HG03064 (cell line): ENCODE measurements around the gene EPB41L4B.
"Not testable (repeated sequence)": the region's sequence is repeated elsewhere in the genome, so short reads cannot be mapped to it uniquely, and the experiment has no call there.

Experiments
- ATAC-seq: cut with Tn5 transposase; IDR thresholded peaks from one replicate; pipeline ENCODE4 v1.9.1; 2021; ENCODE audit warnings: low read depth; ENCODE audit not compliant: unreplicated experiment

EPB41L4B gene

DNA sequence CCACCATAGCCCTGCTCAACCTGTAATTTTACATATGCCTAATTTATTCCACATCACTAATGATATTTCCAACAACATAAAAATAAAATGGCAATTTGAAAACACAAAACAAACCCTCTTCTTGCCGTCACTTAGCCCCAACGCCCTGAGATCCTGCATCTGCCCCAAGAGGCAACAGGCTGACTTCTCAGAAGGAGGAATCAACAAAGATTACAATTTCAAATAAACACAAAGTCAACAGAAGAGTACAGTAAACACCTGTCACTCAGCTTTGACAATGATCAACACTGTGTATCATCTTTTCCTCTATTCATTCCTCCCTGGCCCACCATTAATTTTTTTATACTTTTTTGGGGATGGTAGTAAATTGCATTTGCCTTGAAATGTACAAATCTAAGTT lies 19.8 kb downstream of the EPB41L4B start:
- no peak for ATAC-seq

DNA sequence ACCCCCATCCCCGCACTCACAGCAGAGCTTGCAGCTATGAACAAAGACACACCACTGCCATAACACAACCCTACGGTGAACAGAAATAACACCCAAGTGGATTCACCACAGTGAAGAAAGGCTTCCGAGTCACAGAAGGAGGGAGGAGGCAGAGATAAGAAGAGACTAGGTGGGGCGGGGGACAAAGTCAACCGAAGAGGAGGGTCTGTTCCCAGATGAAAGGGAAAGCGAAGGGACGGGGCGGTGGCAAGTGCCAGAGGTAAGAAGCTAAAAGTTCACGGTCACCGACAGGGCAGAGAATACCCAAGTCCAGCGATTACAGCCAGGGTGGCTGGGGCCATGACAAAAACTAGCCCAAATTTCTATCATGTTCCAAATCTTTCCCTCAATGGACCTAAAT lies 21.0 kb downstream of the EPB41L4B start:
- no peak for ATAC-seq

DNA sequence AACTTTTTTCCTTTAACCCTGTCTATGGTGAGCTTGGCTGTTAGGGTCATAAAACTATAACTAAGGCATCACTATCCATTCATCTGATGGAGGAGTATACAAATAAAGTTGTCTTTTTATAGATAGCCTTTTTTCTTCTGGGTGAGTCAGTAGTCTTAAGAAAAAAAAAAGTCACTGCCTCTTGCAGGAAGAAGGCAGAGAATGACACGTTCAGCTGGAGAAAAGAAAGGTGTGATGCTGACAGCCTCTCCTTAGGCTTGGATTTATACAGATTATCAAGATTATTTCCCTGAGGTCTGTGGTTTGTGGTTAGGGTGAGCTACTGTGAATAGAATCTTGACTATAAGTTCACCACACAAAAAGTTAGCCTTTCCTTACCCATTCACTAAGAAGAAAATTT lies 23.0 kb downstream of the EPB41L4B start:
- no peak for ATAC-seq

DNA sequence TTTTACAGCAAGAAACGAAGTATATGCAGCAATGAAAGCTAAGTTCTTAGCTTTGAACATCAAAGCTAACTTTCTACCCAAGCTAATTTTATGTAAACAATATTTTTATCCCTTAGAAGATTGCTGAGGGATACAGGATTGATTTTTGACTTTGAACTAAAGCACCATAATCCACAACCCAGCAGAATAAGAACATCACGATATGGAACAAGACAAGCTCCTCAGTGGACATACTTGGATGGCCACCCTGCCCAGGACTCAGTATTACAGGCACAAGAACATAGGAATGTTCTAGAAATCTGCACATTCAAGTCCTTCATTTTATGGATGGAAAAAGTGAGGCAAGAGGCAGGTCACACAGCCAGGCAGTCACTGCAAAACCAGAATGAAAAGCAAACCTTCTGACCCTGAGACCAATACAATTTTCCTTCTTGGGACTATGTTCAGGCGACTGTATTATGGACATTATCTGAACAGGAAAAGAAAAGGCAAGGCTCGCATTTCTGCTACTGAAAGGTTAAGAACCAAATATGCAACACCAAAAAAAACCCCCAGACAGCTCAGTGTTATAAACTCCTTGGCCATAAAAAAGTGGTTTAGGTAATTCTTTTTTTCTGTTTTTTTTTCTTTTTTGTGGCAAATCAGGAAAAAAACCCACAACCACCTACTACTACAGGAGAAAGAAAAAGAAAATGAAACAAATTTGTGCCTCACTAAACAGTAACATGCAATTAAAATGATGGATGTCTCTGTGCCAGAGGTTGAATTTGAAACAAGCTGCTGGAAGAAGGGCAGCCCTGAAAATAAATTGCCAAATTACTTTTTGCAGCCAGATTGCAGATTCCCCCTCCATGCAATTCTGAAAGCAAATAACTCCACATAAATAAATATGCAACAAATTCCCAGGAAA lies 25.4 kb downstream of the EPB41L4B start:
- ATAC-seq = no peak

DNA sequence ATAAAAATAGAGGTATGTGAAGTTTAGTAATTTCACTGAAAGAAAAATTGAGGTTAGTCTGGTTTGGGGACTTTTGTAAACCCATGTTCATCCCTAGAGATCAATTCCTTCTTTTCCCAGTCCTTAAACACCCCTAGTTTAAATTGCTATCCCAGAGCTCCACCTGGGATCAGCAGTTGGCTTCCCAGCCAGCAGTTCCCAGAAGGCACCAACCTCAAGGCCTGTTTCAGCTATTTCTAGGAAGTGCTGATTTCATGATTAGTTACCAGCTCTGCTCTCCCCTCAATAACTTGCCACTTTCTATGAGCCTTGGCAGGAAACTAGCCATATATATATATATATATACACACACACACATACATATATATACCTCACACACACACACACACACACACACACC lies 30.5 kb downstream of the EPB41L4B start:
- no peak for ATAC-seq

DNA sequence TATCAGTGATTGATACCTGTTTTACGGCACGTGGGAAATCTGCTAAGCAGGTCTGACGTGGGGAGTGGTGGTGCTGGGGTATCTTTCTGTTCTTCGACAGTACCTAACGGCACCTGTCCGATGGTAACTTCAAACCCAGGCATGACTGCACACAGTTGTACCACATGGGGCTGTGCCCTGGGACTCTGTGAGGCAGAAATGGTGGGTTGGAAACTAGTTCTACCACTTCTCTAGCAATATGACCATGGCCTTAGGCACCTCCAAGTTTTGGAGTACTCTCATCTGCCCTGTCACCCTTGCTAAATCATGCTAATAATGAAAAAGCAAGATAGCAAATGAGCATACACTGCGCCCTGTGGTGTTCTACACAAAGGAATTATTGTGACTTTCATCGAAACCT lies 30.9 kb downstream of the EPB41L4B start:
- no peak for ATAC-seq

DNA sequence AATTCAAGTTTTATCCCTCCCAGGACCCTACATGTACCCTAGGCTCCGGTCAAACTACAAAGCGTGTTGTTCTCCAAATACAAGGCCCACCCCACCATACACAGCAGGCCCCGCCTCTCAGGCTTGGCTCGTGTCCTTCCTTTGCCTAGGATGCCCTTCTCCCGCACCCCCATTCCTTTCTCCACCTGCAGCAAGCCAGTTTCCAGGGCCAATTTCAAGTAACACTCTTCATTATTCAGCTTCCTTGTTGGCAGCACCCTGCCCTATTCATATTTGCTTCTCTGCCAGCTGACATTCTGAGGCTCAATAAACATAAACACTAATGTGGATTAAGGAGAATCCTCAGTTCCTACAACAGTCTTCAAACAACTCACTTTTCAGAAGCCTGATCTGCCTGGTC lies 31.7 kb downstream of the EPB41L4B start:
- ATAC-seq = no peak

DNA sequence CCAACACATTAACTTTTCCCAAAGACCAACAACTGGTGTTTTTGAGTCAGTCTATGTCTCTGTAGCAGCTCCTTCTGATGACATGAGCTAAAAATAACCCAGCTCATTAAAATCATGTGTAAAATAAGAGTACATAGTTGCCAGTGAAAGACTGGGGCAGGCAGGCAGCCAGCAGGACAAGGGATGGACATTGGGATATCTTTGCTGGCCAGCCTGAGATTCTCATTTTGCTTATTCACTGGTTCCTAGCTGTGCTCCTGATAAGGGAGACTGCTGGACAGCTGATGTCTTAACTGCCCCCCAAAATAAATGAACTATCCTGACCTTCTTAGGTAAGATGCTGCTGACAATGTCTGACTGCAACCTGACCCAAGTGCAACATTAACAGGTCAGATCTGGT lies 33.9 kb downstream of the EPB41L4B start:
- ATAC-seq = no peak

DNA sequence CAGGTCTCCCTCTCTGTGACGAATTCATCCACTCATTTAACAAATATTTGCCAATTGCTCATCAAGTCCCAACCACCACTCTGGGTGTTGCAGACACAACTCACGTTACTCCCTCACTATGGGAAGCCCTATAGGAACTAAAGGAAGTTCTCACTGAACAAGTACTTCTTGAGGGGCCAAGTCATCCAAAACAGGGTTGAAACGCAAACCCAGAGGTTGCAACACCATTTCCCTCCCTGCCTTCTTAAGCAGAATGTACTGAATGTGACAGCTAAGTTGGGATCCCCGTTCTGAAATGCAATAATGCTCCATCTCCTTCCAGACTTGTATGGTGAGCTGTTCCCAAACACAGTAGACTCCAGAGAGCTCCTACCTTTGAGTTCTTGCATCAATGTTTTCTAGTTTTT lies 34.3 kb downstream of the EPB41L4B start:
- no peak for ATAC-seq

DNA sequence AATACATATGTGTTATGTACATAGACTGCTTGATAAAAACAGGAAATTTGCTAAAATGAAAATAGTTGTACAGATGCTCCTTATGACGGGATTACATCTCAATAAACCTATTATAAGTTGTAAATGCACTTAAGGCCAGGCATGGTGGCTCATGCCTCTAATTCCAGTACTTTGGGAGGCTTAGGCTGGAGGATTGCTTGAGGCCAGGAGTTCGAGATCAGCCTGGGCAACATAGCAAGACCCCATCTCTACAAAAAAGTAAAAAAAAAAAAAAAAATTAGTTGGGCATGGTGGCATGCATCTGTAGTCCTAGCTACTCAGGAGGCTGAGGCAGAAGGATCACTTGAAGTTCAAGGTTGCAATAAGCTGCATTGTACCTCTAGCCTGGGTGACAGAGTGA lies 37.2 kb downstream of the EPB41L4B start:
- ATAC-seq = not testable (repeated sequence)

DNA sequence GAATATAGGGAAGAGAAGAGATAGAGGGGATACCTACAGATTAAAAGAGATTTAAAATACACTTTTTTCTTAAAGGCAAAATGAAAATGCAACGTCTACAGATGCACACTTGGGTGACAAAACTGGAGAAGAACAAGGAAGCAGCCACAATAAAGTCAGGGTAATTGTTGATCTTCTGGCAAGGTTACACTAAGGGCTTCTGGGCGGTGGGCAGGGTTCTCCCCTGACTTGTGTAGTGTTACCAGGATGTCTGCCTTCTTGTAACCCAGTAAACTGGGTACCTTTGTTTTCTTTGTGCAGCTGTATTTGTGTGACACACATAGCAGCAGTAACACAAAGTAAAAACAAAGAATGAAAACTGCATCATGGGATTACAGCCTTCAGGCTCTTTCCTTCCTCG lies 37.8 kb downstream of the EPB41L4B start:
- no peak for ATAC-seq

DNA sequence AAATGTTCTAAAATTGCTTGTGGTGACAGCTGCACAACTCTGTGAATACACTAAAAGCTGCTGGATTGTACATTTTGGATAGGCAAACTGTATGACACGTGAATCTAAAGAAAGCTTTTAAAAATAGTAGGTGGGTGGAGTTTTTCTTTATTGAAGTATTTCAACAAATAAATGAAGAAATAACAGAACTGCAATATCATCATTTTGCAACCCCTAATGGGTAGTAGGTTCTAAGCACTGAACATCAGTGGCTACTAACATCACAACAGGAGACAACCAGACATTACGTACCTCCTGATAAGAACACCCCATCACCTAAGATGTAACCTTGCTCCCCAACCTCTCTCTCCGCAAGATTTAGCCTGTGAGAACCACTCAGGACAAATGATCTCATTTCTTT lies 38.6 kb downstream of the EPB41L4B start:
- ATAC-seq = no peak

DNA sequence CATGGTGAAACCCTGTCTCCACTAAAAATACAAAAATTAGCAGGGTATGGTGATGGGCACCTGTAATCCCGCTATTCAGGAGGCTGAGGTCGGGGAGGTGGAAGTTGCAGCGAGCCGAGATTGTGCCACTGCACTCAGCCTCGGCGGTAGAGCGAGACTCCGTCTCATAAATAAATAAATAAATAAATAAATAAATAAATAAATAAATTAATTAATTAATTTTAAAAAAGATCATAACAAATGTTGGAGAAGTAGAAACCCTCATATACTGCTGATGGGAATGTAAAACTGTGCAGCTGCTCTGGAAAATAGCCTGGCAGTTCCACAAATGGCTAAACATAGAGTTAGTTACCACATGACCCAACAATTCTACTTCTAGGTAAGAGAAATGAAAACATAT lies 39.3 kb downstream of the EPB41L4B start:
- ATAC-seq = no peak

DNA sequence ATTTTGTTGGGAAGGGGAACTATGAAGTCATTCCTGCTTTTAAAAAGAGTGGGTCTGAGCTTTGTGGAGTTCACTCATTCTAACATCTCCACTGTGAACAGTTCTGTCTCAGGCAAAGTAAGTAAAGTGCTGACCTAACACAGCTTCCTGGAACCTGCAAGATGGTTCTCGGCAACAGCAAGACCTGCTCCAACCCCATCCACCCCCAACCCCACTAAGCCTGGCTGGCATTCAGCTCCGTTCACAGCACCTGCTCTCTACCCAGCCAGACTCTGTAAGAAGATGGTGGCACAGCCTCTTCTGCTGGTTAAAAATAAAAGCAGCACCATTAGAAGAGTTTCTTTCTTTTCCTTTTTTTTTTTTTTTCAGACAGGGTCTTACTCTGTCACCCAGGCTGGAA lies 42.0 kb downstream of the EPB41L4B start:
- no peak for ATAC-seq

DNA sequence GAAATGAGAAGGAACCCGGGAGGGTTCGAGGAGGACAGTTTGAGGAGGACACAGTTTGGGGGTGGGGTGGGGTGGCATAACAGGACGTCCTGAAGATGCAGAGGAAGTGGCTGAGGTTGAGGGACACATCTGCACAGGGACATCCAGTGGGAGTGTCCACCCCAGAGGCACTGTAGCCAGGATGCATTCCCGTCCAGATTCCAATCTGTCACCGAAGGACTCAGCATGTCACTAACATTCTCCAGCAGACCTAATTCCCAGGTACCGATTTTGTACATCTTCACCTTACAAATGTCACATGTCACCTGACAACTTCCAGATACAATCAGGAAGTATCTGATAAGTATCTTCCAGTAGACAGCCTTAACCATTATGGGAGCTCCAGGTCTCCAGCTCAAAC lies 42.6 kb downstream of the EPB41L4B start:
- no peak for ATAC-seq

DNA sequence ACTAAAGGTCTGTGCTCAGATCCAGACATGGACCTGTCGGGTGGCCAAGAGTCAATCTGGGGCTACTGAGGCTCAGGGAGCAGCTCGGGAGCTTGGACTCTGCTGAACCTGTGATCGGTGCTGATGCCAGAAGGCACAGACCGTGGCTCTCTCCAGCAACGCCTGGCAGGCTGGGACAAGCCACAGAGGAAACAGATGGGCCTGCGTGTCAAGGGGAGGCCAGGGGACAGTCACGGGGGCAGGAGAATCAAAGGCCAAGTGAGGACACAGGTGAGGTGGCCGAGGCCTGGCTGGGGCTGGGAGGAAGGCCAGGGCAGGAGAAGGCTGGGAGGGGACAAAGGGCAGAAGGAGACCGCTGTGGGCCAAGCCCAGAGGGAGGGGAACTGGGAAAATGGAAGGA lies 43.4 kb downstream of the EPB41L4B start:
- ATAC-seq = no peak

DNA sequence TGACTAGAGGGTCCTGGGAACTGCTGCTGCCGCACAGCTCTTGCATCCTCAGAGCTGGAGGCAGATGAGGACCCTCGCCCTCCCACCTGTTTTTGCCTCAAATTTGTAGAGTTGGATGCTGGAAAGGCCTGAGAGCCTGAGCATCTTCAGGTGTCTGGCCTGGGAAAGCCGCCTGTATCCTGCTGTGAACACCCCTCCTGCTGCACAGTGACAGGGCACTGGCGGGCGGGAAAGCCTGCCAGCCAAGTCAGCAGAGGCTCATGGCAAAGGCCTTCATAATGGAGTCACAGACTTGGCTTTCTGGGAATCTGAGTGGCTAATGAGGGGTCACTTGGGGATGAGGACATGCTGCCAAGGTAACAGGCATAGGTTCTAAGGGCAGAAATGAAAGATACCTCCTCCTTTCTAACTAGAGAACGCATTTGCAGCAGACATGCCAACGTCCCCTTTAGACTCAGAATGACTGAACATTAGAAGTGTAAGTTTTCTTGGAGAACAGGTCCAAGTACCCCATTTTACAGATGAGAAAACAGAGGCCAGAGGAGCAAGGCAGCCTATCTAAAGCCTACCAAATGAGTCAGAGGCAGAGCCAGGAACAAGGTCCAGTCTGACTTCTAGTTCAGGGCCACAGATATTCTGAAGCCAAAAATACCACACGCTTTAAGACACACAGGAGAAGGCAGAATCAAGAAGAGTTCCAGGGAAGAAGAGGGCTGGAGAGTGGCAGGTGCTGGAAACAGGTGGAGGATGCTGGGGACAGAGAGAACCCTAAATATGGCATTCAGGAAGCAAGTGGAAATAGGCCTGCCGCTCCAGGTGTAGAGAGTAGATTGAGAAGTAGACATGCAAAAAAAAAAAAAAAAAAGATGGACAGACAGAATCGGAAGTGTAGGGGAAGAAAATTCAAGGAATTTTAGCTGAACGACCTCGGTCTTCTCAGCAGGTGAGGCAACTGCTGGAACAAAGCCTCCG lies 44.1 kb downstream of the EPB41L4B start:
- no peak for ATAC-seq

DNA sequence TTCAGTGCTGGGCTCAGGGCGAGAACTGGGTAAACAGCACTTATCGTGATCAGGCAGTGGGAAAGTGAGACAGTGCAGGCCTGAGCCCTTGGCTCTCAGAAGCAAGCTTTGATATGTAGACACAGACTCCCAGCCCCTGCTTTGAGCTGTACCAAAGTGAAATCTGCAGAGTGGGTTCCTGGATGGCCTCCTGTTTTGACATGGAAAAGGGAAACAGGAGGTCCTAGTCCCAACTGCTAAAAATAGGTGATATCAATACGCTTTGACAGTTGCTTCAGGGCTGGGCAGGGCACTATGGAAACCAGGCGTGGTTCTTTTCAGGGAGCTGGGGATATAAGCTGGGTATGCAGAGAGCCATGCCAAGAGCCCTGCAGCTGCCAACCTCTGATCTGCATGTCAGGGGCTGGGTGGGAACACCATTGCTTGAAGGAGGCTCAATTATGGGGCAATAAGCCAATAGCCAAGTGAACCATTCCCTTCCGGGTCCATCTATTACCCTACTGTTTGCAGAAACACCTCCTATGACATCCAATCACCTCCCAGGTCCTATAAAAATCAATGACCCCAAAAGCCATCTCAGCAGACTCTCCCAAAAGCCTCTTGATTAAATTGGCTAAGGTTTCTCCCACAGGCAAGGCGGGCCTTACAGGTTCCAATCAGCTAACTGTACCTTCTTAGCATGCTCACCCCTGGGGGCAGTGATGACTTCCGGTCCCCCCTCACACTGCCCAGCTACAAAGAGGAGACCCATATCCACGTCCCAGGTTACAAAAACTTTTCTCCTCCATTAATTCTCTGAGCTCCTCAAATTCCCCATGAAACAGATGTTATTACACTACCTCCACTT lies 45.8 kb downstream of the EPB41L4B start:
- no peak for ATAC-seq

DNA sequence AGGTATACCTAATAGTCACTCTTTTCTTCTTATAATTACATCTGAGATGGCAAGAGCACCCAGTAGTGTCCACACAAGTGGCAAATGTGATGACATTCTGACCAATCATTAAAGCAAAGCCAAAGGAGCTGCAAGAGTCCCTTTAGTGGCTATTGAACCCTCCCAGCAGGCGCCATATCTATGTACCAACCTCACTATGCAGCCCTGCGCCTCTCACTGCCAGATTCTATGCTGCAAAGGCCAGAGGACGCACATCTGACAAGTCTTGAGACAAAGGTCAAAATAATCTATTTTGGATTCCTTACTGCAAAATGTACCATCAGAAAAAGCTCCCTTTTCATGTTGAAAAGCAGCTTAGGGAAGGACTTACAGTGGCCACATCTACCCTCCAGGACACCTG lies 47.0 kb downstream of the EPB41L4B start:
- ATAC-seq = no peak

DNA sequence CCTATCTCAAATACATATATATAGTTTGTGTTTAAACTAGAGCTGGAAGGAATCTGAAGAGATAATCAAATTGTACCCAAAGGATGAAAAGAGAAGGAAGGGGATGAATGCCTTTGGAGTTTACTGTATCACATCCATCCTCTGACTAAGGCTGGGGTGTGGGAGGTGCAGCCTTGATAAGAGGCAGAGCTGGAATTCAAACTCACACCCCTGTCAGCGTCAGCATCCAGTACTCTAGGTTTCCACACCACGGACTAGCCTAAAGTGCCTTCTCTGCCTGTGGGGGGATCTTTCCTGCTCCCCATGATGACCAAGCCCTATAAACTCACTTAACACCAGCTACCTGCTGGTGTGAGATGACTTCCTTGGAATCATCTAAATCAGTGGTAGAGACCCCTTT lies 48.1 kb downstream of the EPB41L4B start:
- no peak for ATAC-seq

DNA sequence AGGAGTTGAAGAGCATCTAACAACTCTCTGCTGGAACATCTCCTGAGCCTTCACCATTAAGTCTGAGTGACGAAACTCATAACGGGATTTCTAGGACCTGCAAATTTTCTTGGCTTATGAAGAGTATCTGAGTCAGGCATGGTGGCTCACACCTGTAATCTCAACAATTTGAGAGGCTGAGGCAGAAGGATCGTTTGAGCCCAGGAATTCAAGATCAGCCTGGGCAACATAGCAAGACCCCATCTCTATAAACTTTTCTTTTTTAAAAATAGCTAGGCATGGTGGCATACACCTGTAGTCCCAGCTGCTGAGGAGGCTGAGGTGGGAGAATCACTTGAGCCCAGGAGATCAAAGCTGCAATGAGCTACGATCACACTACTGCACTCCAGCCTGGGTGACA lies 48.8 kb downstream of the EPB41L4B start:
- ATAC-seq = no peak
